Lung (tissue), 12 donors: ENCODE results near the gene SHISA6. TPM values are rescaled to one million over a fixed set of nuclear protein-coding genes. Genes with fewer than 3 reads are reported as not detected.

Experiments
- ATAC-seq: fragments of 200-7000 bp; cut with Tn5 transposase; one replicate; pipeline ENCODE4 v1.9.1; 2020; ENCODE audit warnings: moderate number of reproducible peaks; ENCODE audit not compliant: insufficient read depth, low FRiP score
- DNase-seq, 3 donors: peaks; one replicate each; pipeline ENCODE4 v3.0.0-alpha.2; 2013 to 2017
- H3K27ac ChIP-seq, 2 donors: one replicate each; pipeline ENCODE4 v1.5.1; 2013; ENCODE audit warnings: mild to moderate bottlenecking in 2 of 2, moderate library complexity in 2 of 2, control low read depth in 1 of 2, inconsistent platforms in 1 of 2, low read depth in 1 of 2, low read length in 1 of 2
- H3K27me3 ChIP-seq, 3 donors: one replicate each; pipeline ENCODE4 v1.5.1; 2013; ENCODE audit warnings: low read length in 2 of 3; ENCODE audit not compliant: control insufficient read depth in 3 of 3, insufficient read depth in 3 of 3
- H3K36me3 ChIP-seq, 4 donors: one replicate each; pipeline ENCODE4 v1.5.1; 2013; ENCODE audit warnings: low read length in 4 of 4, mild to moderate bottlenecking in 1 of 4, moderate library complexity in 1 of 4; ENCODE audit not compliant: control insufficient read depth in 4 of 4, insufficient read depth in 4 of 4
- H3K4me1 ChIP-seq, 5 donors: one replicate each; pipeline ENCODE4 v1.5.1; 2013; ENCODE audit warnings: low read length in 5 of 5, mild to moderate bottlenecking in 2 of 5, moderate library complexity in 1 of 5; ENCODE audit not compliant: control insufficient read depth in 5 of 5, insufficient read depth in 5 of 5
- H3K4me3 ChIP-seq: one replicate; pipeline ENCODE4 v1.5.1; 2013; ENCODE audit warnings: mild to moderate bottlenecking, control low read depth, moderate library complexity
- H3K9ac ChIP-seq, 2 donors: one replicate each; pipeline ENCODE4 v1.5.1; 2013; ENCODE audit warnings: low read length in 2 of 2, control low read depth in 1 of 2; ENCODE audit not compliant: insufficient read depth in 1 of 2
- H3K9me3 ChIP-seq, 4 donors: one replicate each; pipeline ENCODE4 v1.5.1; 2013; ENCODE audit warnings: low read length in 3 of 4, mild to moderate bottlenecking in 1 of 4, moderate library complexity in 1 of 4; ENCODE audit not compliant: control insufficient read depth in 4 of 4, insufficient read depth in 3 of 4
- CTCF ChIP-seq: IDR thresholded peaks from 2 replicates; pipeline ENCODE4 v1.5.1; 2012; ENCODE audit warnings: mild to moderate bottlenecking; ENCODE audit errors: control extremely low read depth, extremely low read depth
- WGBS, 2 donors: extraction: QIAGEN DNeasy Blood & Tissue Kit; methylation state at CpG; one replicate each; pipeline ENCODE4 v1.1.7; 2013; 5-methylcytosine and 5-hydroxymethylcytosine counted together
- polyA plus RNA-seq, 2 donors: library from polyadenylated mRNA; stranded (reverse); fragments of 200-250 nt; gene quantifications; one replicate each; pipeline ENCODE4 v1.2.1, GENCODE V29; 2013
- total RNA-seq, 2 donors: library from RNA; depleted of rRNA in 1 of 2; stranded (reverse); fragments of >200 nt in 1 of 2; gene quantifications; one replicate each; pipeline ENCODE4 v1.2.1, GENCODE V29; 2014 to 2021
- donor health status: control.
- donor health status: control.
- donor health status: Bipolar disorder and iron deficiency.
- donor health status: healthy.
- donor health status: DM: yes; HTN: yes; CAD: no.

Gene SHISA6
- total and polyA plus RNA-seq, 4 donors = 0.03 to 0.34 (median 0.11) TPM

- H3K9ac ChIP-seq = no peak overlapping the region
- no peaks in the 10 kb centered on the region for H3K9me3 ChIP-seq
- H3K27ac ChIP-seq = no peak overlapping the region
- no peak for TF ChIP-seq CTCF
- no peak overlapping the region for H3K4me3 ChIP-seq
- WGBS, 2 donors = 42 to 64% methylated on average over 4 of the region's 4 CpGs
- H3K36me3 ChIP-seq = no peaks in the 10 kb centered on the region
- H3K4me1 ChIP-seq = no peaks in the 10 kb centered on the region
- H3K27me3 ChIP-seq = no peaks in the 10 kb centered on the region
- DNase-seq (no peak), ATAC-seq (no peak)
Observed at GRCh38 chr17:11366272-11366850, 125.3 kb downstream of the SHISA6 start.

GRCh38 chr17:11369575-11369974 is 128.6 kb downstream of the SHISA6 start:
- 63 to 81% methylated on average over 6 of the region's 6 CpGs for WGBS, 2 donors
- Histone ChIP-seq H3K4me3 (no peak overlapping the region), H3K9ac (no peak overlapping the region), H3K27me3 (no peaks in the 10 kb centered on the region), H3K27ac (no peak overlapping the region), H3K9me3 (no peaks in the 10 kb centered on the region), H3K36me3 (no peaks in the 10 kb centered on the region), H3K4me1 (no peaks in the 10 kb centered on the region)
- TF ChIP-seq CTCF = no peak
- ATAC-seq (no peak), DNase-seq (peak; percentile 58 to 86 (median 74))

- Histone ChIP-seq H3K27ac (no peak overlapping the region), H3K4me3 (no peak overlapping the region), H3K4me1 (no peaks in the 10 kb centered on the region), H3K9me3 (no peaks in the 10 kb centered on the region), H3K27me3 (no peaks in the 10 kb centered on the region), H3K36me3 (no peaks in the 10 kb centered on the region), H3K9ac (no peak overlapping the region)
- ATAC-seq (no peak), DNase-seq (no peak)
- 58 to 74% methylated on average over 3 of the region's 3 CpGs for WGBS, 2 donors
- no peak for TF ChIP-seq CTCF
Observed at GRCh38 chr17:11372692-11373091, 131.7 kb downstream of the SHISA6 start.

- WGBS, 2 donors = 83 to 87% methylated on average over 6 of the region's 6 CpGs
Observed at GRCh38 chr17:11378506-11378905, 137.5 kb downstream of the SHISA6 start.

More at GRCh38 chr17:11378506-11378905, 137.5 kb downstream of the SHISA6 start:
- peak in 1 of 3 donors; percentile 4 for DNase-seq
- ATAC-seq = no peak
- Histone ChIP-seq H3K4me1 (no peaks in the 10 kb centered on the region), H3K9ac (no peak overlapping the region), H3K27ac (no peak overlapping the region), H3K9me3 (no peaks in the 10 kb centered on the region), H3K4me3 (no peak overlapping the region), H3K27me3 (no peaks in the 10 kb centered on the region), H3K36me3 (no peaks in the 10 kb centered on the region)
- TF ChIP-seq CTCF = no peak
